H1 (cell line): ENCODE results near the gene OPRD1.

Experiments used
- CBX5 ChIP-seq: fragments of 300-800, 300-1000 bp; sonication (generic); IDR thresholded peaks from 2 replicates; pipeline ENCODE4 v1.7.1; 2016; ENCODE audit warnings: antibody characterized with exemption, low read length, low read depth
- CTCF ChIP-seq, 3 experiments: IDR thresholded peaks; 1 replicate in 2 of 3; 2 replicates in 1 of 3; pipeline versions ENCODE4 v1.5.1 to v1.6.1; 2011; ENCODE audit warnings: low read length in 3 of 3, mild to moderate bottlenecking in 3 of 3, inconsistent platforms in 2 of 3, low read depth in 1 of 3, moderate library complexity in 1 of 3; ENCODE audit not compliant: insufficient read depth in 1 of 3; ENCODE audit errors: control extremely low read depth in 1 of 3
- KDM1A ChIP-seq: fragments of 200-600, 300-600 bp; sonication (generic); IDR thresholded peaks from 2 replicates; pipeline ENCODE4 v1.7.1; 2016; ENCODE audit warnings: mild to moderate bottlenecking, low read length, borderline replicate concordance
- POLR2A ChIP-seq, 2 experiments: IDR thresholded peaks; 1 replicate in 1 of 2; 2 replicates in 1 of 2; pipeline ENCODE4 v1.6.1; 2011; ENCODE audit warnings: low read depth in 2 of 2, low read length in 2 of 2, mild to moderate bottlenecking in 2 of 2; ENCODE audit errors: control extremely low read depth in 1 of 2
- SIN3A ChIP-seq, 2 experiments: IDR thresholded peaks in 1 of 2; conservative IDR thresholded peaks in 1 of 2; 2 replicates each; pipeline ENCODE4 v1.6.1; 2011 to 2012; ENCODE audit warnings: low read length in 2 of 2, improper control_type of control experiment in 1 of 2, low read depth in 1 of 2, mild to moderate bottlenecking in 1 of 2
- USF2 ChIP-seq: IDR thresholded peaks from 2 replicates; pipeline ENCODE4 v1.6.1; 2011; ENCODE audit warnings: low read length, improper control_type of control experiment

GRCh38 chr1:28883242-28883616 lies 71.3 kb downstream of the OPRD1 start:
- TF ChIP-seq USF2 (no peak), CTCF (IDR thresholded peaks at IDR 0.05; ENCODE audit: control extremely low read depth in 1 of 3, insufficient read depth in 1 of 3, low read depth in 1 of 3, low read length in 3 of 3) (no peak), CBX5 (no peak), KDM1A (no peak), SIN3A (conservative IDR thresholded peaks at IDR 0.05 in 1 of 2, IDR thresholded peaks at IDR 0.05 in 1 of 2; ENCODE audit: low read depth in 1 of 2, low read length in 2 of 2) (no peak), POLR2A (IDR thresholded peaks at IDR 0.05; ENCODE audit: control extremely low read depth in 1 of 2, low read depth in 2 of 2, low read length in 2 of 2) (no peak)
